CD4-positive, alpha-beta T cell treated with Interleukin-2 at 100 ng/mL for 4 hours (primary cell): Measurements from ENCODE around the gene RAB11FIP3.
"Not testable (repeated sequence)": the region's sequence is repeated elsewhere in the genome, so short reads cannot be mapped to it uniquely, and the experiment has no call there.

Source experiments
- DNase-seq: peaks from one replicate; pipeline ENCODE4 v3.0.0-alpha.2; 2020; ENCODE audit warnings: low spot score

RAB11FIP3 gene

DNA sequence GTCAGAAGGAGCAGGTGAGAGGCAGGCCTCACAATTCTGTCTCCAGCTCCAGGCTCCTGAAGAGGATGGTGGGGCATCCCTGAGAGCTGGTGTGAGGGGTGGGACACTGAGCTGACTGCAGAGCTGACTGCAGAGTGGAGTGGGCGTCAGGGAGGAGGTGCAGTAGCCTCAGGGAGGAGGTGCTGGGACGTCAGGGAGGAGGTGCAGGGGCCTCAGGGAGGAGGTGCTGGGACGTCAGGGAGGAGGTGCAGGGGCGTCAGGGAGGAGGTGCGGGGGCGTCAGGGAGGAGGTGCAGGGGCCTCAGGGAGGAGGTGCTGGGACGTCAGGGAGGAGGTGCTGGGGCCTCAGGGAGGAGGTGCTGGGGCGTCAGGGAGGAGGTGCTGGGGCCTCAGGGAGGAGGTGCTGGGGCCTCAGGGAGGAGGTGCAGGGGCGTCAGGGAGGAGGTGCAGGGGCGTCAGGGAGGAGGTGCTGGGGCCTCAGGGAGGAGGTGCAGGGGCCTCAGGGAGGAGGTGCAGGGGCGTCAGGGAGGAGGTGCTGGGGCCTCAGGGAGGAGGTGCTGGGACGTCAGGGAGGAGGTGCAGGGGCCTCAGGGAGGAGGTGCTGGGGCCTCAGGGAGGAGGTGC lies 41.9 kb downstream of the RAB11FIP3 start:
- not testable (repeated sequence) for DNase-seq

GRCh38 chr16:468068-468821 lies 42.8 kb downstream of the RAB11FIP3 start:
- DNase-seq = no peak

DNA sequence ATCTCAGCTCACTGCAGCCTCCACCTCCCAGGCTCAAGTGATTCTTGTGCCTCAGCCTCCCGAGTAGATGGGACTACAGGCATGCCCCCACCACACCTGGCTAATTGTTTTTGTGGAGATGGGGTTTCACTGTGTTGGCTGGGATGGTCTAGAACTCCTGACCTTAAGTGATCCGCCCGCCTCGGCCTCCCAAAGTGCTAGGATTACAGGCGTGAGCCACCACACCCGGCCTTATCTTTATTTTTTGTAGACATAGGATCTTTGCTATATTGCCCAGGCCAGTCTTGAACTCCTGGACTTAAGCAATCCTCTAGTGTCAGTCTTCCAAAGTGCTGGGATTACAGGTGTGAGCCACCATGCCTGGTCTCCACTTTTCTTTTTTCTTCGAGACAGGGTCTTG lies 44.0 kb downstream of the RAB11FIP3 start:
- DNase-seq = not testable (repeated sequence)

DNA sequence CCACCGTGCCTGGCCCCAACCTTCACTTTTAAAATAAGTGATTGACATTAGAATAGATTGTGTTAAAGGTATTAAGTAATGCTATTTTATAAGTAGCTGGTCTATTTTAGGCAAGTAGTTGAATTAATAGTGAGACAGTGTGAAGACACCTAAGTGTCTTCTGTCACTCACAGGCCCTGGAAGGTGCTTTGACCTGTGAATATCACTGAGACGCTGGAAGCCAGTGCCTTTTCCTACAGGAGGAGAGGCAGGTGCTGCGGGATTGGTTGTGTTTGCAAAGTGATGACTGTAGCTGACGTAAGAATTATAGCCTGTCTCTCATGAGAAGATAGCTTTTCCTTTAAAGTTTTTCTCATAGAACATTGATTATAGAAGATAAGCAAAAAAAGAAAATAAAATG lies 45.0 kb downstream of the RAB11FIP3 start:
- DNase-seq = no peak

GRCh38 chr16:471353-472198 lies 46.1 kb downstream of the RAB11FIP3 start:
- no peak for DNase-seq

DNA sequence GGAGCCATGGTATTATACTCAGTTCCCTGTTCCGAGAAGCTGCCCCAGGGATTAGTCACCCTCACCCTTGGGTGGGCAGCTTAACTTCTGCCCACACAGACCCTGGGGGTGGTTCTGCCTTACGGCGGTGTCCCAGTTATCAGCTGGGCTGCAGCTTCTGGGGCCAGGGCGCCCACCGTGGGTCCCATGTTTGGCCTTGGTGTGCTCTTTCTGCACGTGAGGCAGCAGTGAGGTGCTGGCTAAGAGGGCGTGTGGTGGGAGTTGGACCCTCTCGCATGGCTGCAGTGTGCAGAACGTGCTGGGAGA lies 46.7 kb downstream of the RAB11FIP3 start:
- DNase-seq = no peak

- DNase-seq = no peak
These were observed 47.9 kb downstream of the RAB11FIP3 start for GRCh38 chr16:473046-474043.

GRCh38 chr16:474420-475122 lies 49.1 kb downstream of the RAB11FIP3 start:
- no peak for DNase-seq

DNA sequence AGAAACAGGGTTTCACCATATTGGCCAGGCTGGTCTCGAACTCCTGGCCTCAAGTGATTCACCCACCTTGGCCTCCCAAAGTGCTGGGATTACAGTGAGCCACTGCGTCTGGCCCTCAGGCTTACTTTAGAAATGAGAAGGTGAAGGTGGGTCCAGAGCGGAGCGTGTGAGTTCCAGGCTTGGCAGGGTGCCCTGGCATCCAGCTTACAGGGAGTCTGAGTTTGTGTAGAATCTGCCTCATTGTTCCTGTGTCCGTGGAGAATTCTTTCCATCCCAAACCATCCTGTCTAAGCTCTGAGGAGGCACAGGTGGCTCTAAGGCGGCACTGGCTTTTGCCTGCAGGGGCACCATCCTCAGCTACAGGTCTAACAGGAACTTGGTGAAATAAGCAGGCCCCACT lies 50.6 kb downstream of the RAB11FIP3 start:
- DNase-seq = no peak

DNA sequence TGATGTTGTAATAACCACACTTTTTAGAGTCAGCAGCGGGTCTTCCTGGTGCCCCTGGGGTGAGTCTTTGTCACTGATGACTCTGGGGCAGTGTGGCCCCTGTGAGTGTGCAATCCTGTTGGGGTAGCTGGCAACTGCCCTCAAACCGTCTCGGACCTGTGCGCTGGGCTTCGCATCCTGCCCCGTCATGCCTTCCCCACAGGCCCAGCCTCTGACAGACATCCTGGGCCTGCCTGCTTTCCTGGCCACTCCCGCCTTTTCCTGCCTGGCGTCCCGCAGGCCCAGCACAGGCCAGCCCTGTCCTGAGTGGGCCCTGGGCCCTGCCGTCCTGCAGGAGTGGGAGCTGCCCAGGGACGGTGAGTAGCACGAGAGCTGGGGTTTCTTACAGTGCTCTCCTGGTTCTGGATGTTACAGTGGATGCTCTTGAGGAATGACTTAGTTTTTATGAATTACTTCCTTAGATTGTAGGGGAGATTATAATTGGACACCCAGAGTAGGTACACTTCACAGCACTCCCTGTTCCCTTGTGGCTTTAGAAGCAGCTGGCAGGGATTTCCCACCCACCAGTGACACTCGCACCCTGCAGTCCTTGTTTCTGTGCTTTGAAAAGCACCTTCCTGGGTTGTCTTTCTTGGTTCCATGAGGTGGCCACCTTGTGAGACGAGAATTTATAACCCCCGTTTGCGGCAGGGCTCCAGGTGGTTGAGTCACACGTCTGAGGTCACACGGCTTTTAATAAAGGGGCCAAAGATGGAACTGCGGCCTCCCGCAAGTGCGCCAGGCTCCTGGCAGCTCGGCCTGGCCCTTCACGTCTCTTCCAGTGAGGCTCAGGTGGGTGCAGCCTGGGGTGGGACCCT lies 52.1 kb downstream of the RAB11FIP3 start:
- DNase-seq = no peak

- DNase-seq = not testable (repeated sequence)
These were observed 52.8 kb downstream of the RAB11FIP3 start for GRCh38 chr16:478287-478686.

GRCh38 chr16:482468-483185 lies 57.2 kb downstream of the RAB11FIP3 start:
- no peak for DNase-seq

DNA sequence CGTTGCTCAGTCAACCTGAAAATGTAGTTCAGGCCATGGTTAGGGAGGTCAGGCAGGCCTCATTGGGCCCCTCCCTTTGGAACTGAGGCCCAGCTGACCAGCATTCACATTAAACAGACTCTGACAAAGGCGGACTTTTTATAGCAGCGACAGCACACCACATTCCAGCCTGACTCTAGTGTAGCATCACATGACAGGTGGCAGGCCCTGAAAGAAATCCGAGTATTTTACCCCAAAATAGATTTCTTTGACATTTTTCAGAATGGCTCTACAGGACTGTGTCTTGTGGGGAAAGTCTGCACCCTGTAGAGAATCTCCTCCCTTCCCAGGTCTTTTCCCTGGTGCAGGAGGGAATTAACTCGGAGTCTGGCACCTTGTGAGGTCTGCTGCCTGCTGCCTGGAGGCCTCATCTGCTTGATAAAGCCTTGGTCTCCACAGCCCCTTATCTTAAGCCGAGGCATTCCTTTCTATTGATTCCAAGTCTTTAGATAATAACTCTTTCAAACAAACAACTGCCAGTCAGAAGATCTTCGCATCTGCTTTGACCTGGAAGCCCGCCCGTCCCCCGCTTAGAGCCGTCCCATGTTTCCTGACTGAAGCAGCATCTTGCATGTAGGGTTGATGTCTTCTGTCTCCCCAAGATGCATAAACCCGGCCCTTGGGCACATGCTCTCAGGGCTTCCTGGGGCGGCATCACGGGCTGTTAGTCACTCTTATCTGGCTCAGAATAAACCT lies 58.1 kb downstream of the RAB11FIP3 start:
- DNase-seq = no peak

DNA sequence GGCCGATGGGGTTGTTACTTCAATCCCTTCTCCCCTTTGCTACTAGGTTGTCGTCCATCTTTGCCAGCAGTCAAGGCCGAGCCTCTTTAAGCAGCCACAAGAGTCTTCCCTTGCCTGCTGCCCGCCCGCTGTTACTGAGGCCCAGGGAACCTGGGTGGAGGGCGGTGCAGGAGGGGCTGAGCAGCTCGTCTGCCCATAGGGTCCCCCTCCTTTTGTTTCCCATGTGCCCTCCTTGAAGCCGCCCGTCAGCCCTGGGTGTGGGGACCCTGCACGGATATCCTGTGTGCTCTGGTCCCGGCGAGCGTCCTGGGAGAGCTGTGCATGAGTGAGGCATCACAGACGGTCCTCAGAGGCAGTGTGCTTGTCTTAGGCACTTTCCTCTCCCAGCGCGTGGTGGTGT lies 64.2 kb downstream of the RAB11FIP3 start:
- DNase-seq = no peak

DNA sequence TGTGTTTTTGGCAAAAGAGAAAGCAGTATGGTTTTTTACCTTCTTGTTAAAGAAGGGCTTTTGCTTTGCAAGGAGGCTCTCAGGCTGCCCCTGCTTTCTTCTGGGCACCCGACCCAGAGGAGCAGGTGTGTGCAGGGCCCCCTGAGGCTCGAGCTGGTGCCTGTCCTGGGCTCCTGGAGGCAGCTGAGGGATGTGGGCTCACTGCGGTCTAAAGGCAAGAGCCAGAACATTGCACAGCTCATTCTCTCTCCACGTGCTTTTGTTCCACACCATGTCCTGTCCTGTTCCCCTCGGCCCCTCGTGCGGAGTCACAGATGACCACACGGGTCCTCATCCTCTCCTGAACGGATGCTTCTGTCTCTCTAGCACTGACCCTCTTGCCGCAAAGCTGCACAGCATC lies 65.3 kb downstream of the RAB11FIP3 start:
- no peak for DNase-seq

DNA sequence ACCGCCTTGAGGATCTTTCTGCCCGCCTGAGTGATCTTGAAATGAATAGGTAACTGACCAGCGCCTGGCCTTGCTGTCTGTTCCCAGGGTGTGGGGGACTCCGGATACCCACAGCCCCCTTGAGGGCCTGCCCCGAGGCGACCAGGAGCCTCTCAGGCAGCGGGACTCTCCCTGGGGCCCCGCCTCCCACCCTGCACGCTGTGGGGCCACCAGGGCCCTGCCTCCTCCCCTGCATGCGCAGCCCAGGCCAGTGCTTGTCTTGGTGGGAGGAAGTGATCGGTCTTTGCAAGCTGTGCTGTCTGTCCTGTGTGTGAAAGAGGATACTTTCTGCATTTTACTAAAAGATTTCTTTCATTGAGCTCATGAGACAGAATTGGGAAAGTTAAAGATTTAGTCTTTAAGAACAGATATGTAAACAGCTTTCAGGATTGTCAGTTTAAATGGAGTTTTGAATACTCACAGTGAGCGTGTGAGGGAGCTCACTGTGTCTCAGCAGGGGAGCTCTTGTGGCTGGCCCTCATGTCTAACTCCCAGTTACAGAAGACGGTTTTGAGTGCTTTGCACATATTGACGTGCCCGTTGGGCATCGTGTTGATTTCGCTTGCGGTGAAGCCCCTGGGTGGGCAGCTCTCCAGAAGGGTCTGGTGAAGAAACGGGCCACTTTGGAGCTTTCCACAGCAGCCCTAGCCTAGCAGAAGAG lies 65.9 kb downstream of the RAB11FIP3 start:
- no peak for DNase-seq

DNA sequence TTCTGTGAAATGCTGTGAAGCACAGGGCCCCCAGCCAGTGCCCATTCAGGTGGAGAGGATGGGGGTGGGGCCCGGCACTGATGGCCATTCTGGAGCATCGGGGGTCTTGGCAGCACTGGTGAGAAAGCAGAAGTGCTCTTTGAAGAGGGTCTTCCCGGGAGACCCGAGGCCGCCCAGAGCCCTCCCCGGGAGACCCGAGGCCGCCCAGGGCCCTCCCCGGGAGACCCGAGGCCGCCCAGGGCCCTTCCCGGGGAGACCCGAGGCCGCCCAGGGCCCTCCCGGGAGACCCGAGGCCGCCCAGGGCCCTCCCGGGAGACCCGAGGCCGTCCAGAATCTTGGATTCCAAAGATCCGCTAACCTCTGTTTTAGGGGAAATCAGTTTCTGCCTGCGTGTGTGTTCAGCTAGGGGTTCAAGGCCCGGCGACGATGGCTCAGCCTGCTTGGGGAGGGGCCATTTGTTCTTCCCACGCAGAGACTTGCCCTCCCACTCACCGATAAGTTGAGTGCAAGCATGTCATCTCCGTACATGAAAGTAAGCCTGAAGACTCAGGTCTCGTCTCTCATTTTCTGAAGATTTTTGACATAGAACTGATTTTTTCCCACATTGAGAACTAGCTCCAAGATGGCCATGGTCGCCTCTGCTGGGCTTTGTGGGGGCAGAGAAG lies 66.9 kb downstream of the RAB11FIP3 start:
- no peak for DNase-seq

DNA sequence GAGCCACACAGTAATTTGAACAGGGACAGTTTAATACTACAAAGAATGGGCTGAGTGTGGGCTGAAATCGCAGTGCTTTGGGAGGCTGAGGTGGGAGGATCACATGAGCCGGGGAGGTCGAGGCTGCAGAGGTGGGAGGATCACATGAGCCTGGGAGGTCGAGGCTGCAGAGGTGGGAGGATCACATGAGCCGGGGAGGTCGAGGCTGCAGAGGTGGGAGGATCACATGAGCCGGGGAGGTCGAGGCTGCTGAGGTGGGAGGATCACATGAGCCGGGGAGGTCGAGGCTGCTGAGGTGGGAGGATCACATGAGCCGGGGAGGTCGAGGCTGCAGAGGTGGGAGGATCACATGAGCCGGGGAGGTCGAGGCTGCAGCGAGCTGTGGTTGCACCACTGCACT lies 69.2 kb downstream of the RAB11FIP3 start:
- DNase-seq = not testable (repeated sequence)
